Small intestine (tissue), 7 donors: ENCODE measurements around the gene STEAP1. TPM values are rescaled to one million over a fixed set of nuclear protein-coding genes. Genes with fewer than 3 reads are reported as not detected.

Experiments used
- DNase-seq, 2 donors: peaks; one replicate each; pipeline versions ENCODE4 v3.0.0 to v3.0.0-alpha.2; 2013
- FAIRE-seq: peaks from 2 replicates; lab custom pipeline; 2012; peaks lifted over from hg19 to GRCh38; lab: Jason Lieb, UNC
- H3K27ac ChIP-seq, 3 donors: one replicate each; pipeline ENCODE4 v1.5.1; 2013; ENCODE audit warnings: low read length in 2 of 3, mild to moderate bottlenecking in 2 of 3, control low read depth in 1 of 3, inconsistent platforms in 1 of 3, low read depth in 1 of 3, moderate library complexity in 1 of 3
- H3K27me3 ChIP-seq, 3 donors: one replicate each; pipeline ENCODE4 v1.6.1; 2013; ENCODE audit warnings: low read length in 3 of 3, inconsistent platforms in 1 of 3; ENCODE audit not compliant: control insufficient read depth in 3 of 3, insufficient read depth in 3 of 3
- H3K36me3 ChIP-seq, 3 donors: one replicate each; pipeline ENCODE4 v1.6.1; 2013; ENCODE audit warnings: low read length in 3 of 3, inconsistent platforms in 1 of 3, low read depth in 1 of 3, mild to moderate bottlenecking in 1 of 3, moderate library complexity in 1 of 3; ENCODE audit not compliant: control insufficient read depth in 3 of 3, insufficient read depth in 2 of 3
- H3K4me1 ChIP-seq, 3 donors: one replicate each; pipeline ENCODE4 v1.6.1; 2013; ENCODE audit warnings: low read length in 2 of 3, inconsistent platforms in 1 of 3, low read depth in 1 of 3, mild to moderate bottlenecking in 1 of 3, moderate library complexity in 1 of 3; ENCODE audit not compliant: control insufficient read depth in 3 of 3, insufficient read depth in 2 of 3
- H3K4me3 ChIP-seq, 3 donors: one replicate each; pipeline ENCODE4 v1.5.1; 2013; ENCODE audit warnings: low read length in 3 of 3, control low read depth in 1 of 3, inconsistent platforms in 1 of 3, low read depth in 1 of 3, mild to moderate bottlenecking in 1 of 3, moderate library complexity in 1 of 3
- H3K9me3 ChIP-seq, 2 donors: one replicate each; pipeline ENCODE4 v1.6.1; 2013; ENCODE audit warnings: low read depth in 1 of 2, low read length in 1 of 2; ENCODE audit not compliant: control insufficient read depth in 2 of 2, insufficient read depth in 1 of 2
- WGBS, 3 donors: extraction: QIAGEN DNeasy Blood & Tissue Kit; methylation state at CpG; one replicate each; pipeline ENCODE4 v1.1.7; 2013; 5-methylcytosine and 5-hydroxymethylcytosine counted together
- polyA plus RNA-seq, 4 donors: library from polyadenylated mRNA; stranded (reverse) in 3 of 4; unstranded in 1 of 4; fragments of 200-250 nt in 3 of 4; fragments of 120-200 nt in 1 of 4; gene quantifications; one replicate each; pipeline versions ENCODE4 v1.2.1 to v1.2.3, GENCODE V29; 2013
- donor health status: healthy with polysubstance abuse.
- donor health status: control.
- donor health status: control.
- donor health status: Bipolar disorder and iron deficiency.
- donor health status: healthy.

STEAP1 gene
- polyA plus RNA-seq, 4 donors = 0.67 to 25.4 (median 8.1) TPM

DNA sequence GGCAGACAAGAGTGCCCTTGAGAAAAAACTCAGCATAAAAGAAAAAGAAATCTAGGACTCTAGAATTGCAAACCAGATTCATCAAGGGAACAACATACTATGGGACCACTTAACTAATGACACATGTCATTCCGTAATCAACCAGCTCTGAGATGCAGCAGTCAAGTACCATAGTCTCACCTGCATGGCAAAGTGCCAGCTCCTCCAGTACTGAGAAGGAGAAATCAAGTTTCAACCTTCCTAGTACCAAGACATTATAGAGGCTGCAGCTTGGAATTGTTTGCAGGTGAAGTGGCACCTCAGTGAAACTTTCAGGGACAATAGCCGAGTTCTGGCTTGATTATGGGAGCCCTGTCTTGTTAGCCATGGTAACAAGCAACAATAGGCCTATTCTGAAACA, 11.5 kb downstream of the STEAP1 start:
- Histone ChIP-seq H3K27me3 (no peaks in the 10 kb centered on the region), H3K4me1 (no peaks in the 10 kb centered on the region), H3K27ac (no peak overlapping the region), H3K9me3 (no peaks in the 10 kb centered on the region), H3K36me3 (no peaks in the 10 kb centered on the region), H3K4me3 (no peak overlapping the region)
- WGBS, 3 donors = 62 to 67% (median 63%) methylated on average over 2 of the region's 2 CpGs
- DNase-seq = peak; percentile 42 to 61
- FAIRE-seq = no peak

DNA sequence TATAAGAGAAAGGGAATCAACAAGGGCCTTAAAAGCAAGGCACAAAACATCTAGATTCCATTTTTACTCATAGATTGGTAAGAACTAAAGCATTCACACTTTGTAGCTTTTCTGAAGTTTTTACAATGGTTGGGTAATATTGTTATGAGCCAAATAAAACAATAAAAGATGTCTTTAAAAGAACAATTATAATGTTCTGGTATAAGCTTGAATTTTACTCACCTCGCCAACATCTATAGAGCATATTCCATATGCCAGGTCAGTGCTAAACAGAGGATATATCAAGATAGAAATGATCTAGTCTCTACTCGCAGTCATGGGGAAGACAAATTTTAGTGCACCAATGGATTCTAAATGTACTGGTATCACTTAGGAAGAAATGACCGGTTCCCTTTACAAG, 11.9 kb downstream of the STEAP1 start:
- DNase-seq (no peak), FAIRE-seq (no peak)
- 63 to 86% (median 73%) methylated on average over 3 of the region's 3 CpGs for WGBS, 3 donors
- H3K36me3 ChIP-seq = no peaks in the 10 kb centered on the region
- H3K9me3 ChIP-seq = no peaks in the 10 kb centered on the region
- no peak overlapping the region for H3K27ac ChIP-seq
- no peaks in the 10 kb centered on the region for H3K4me1 ChIP-seq
- no peaks in the 10 kb centered on the region for H3K27me3 ChIP-seq
- H3K4me3 ChIP-seq = no peak overlapping the region

DNA sequence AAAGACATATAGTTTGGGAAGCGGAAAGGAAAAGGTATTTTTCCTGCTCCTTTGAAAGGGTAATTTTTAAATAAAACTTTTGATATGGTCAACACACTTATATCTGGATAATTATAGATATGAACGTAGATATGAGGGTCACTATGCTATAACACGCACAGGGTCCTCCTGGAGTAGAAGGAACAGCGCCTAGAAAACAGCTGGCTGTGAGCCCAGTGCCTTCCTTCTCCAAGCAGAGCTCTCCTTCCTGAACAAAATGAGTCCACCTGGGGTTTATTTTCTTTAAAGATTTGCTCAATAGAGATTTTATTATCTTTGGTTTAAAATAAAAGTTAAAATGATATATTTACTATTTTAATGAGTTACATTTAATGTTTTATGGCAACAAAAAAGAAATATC, 13.1 kb downstream of the STEAP1 start:
- Histone ChIP-seq H3K27ac (no peak overlapping the region), H3K27me3 (no peaks in the 10 kb centered on the region), H3K9me3 (no peaks in the 10 kb centered on the region), H3K4me1 (peaks cover 0 to under 1% (median 0%) of the 10 kb centered on the region in 3 donors), H3K36me3 (no peaks in the 10 kb centered on the region), H3K4me3 (no peak overlapping the region)
- DNase-seq = no peak
- no peak for FAIRE-seq
- 75 to 83% (median 78%) methylated on average over 4 of the region's 4 CpGs for WGBS, 3 donors

DNA sequence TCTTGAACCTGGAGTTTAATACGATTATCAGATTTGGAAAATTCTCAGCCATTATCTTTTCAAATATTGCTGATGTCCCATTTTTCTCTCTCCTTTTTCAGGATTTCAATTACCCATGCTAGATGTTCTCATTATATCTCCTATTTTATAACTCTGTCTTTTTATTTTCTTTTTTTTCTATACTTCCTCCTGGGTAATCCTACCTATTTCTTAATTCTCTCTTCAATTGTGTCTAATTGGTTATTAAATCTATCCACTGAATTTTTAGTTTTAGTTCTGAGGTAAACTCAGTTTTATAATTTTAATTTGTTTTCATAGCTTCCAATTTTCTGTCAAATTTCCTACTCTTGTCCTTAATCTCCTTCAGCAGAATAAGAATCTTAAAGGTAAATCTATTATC, 15.6 kb downstream of the STEAP1 start:
- Histone ChIP-seq H3K36me3 (no peaks in the 10 kb centered on the region), H3K9me3 (no peaks in the 10 kb centered on the region), H3K4me1 (peaks cover 0 to 4% (median 3%) of the 10 kb centered on the region in 3 donors), H3K27me3 (no peaks in the 10 kb centered on the region), H3K27ac (no peak overlapping the region), H3K4me3 (no peak overlapping the region)
- FAIRE-seq = no peak
- no peak for DNase-seq
- 86 to 100% (median 96%) methylated on average over 1 of the region's 1 CpG for WGBS, 3 donors

DNA sequence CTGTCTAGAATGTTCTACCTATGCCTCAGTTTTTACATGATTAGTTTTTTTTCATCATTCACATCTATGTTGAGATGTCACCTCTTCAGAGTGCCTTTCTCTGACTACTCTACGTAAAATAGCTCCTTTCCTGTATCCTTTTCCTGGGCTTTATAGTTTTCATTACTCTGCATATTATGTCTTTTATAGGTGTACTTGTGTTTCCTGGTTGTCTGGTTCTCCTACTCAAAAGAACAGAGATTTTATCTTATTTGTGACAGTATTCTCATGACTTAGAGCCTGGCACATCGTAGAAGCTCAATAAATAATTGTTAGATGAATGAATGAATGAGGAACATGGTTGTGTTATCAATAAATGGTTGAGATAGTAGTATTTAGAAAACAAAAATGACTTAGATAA, 17.9 kb downstream of the STEAP1 start:
- Histone ChIP-seq H3K27me3 (no peaks in the 10 kb centered on the region), H3K4me3 (no peak overlapping the region), H3K9me3 (peaks cover 0 to 14% of the 10 kb centered on the region in 2 donors), H3K4me1 (peaks cover 0 to 4% (median 3%) of the 10 kb centered on the region in 3 donors), H3K36me3 (no peaks in the 10 kb centered on the region), H3K27ac (no peak overlapping the region)
- 71 to 80% (median 74%) methylated on average over 2 of the region's 2 CpGs for WGBS, 3 donors
- DNase-seq (no peak), FAIRE-seq (no peak)

DNA sequence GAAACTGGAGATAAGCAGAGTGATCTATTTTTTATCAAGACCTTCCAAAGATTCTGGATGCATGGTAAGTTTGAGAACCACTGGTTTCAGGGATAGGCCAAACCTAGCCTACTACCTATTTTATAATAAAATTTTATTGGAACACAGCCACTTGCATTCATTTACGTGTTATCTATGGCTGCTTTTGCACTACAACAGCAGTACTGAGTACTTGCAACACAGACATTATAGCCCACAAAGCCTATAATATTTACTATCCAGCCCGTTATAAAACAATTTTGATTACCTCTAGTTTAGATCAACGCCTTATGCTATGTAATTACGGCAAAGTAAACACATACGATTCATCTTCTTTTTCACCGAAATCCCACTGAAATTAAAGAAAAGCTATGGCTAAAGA, 18.4 kb downstream of the STEAP1 start:
- Histone ChIP-seq H3K4me1 (peaks cover 0 to 4% (median 3%) of the 10 kb centered on the region in 3 donors), H3K9me3 (peaks cover 0 to 14% of the 10 kb centered on the region in 2 donors), H3K27ac (no peak overlapping the region), H3K27me3 (no peaks in the 10 kb centered on the region), H3K4me3 (no peak overlapping the region), H3K36me3 (no peaks in the 10 kb centered on the region)
- FAIRE-seq (no peak), DNase-seq (no peak)
- WGBS, 3 donors = 30 to 81% (median 61%) methylated on average over 6 of the region's 6 CpGs

DNA sequence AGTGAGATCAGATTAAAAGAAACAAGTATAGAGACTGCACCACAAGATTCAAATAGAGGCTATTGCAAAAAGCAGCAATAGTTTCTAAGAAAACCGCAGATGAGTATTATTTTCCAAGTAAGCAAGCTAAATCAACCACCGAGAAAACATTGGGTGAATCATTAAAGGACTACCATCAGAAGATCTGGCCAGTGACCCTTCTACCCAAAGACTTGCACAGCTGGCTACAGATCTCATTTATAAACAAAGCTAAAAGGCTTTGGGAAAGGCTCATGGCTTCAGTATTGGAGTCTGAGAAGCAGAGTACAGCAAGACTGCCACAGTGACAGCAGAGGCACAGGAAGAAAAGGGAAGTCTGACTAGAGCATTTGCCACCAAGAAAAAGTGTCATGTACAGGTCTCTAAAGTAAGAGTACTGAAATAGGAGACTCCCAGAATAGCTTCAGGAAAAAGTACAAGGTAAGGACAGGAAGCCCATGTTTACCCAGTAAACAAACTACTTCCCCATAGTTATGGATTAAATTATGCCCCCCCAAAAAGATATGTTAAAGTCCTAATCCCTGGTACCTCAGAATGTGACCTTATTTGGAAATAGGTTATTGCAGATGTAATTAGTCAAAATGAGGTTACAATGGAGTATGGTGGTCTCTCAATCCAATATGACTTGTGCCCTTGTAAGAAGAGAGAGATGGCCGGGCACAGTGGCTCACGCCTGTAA, 19.0 kb downstream of the STEAP1 start:
- DNase-seq (no peak), FAIRE-seq (no peak)
- Histone ChIP-seq H3K27me3 (no peaks in the 10 kb centered on the region), H3K9me3 (peaks cover 0 to 14% of the 10 kb centered on the region in 2 donors), H3K4me1 (peaks cover 0 to 4% (median 3%) of the 10 kb centered on the region in 3 donors), H3K36me3 (no peaks in the 10 kb centered on the region), H3K4me3 (no peak overlapping the region), H3K27ac (no peak overlapping the region)
- WGBS, 3 donors = 59 to 73% (median 73%) methylated on average over 4 of the region's 4 CpGs

DNA sequence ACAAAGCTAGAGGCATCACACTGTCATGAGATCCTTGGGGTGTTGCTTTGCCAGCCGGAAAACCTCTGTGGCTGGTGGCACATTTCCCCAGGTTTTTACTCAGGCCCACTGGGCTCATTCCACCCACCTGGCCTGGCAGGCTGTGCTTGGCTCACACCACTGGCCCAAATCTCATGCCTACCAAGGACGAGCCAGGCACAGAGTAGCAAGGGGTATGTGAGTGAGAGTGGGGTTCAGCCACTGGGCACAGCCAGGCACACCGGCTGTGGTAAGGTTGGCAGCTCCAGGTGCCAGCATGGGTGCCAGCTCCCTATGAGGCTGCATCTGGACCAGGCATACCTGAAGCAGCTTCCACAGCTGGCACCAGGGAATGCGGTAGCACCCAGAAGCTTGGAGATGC, 21.4 kb downstream of the STEAP1 start:
- H3K4me1 ChIP-seq = peaks cover 2 to 8% (median 3%) of the 10 kb centered on the region in 3 donors
- FAIRE-seq = no peak
- no peak overlapping the region for H3K27ac ChIP-seq
- no peak overlapping the region for H3K4me3 ChIP-seq
- WGBS, 3 donors = 71 to 95% (median 80%) methylated on average over 4 of the region's 4 CpGs
- no peaks in the 10 kb centered on the region for H3K36me3 ChIP-seq
- DNase-seq = no peak
- H3K9me3 ChIP-seq = peaks cover 0 to 14% of the 10 kb centered on the region in 2 donors
- H3K27me3 ChIP-seq = no peaks in the 10 kb centered on the region

DNA sequence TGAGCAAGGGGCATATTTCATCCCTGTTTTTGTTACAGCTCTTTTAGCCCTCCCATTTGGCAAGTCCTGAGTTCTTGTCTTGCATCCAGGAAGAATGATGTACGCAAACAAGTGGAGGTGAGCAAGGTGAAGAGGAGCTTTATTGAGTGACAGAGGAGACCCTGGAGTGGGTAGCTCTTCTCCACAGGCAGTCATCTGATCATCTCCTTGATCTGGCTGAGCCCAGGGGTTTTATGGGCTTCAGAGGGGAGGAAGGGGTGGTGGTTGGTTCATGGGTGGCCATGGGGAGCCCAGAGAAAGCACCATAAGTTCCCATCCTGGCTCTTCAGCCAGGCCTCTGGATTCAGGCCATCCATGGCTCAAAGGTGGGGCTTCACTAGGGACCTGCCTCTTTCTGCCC, 21.9 kb downstream of the STEAP1 start:
- WGBS, 3 donors = 93 to 95% (median 94%) methylated on average over 1 of the region's 1 CpG
- Histone ChIP-seq H3K36me3 (no peaks in the 10 kb centered on the region), H3K27ac (no peak overlapping the region), H3K4me1 (peaks cover 2 to 8% (median 3%) of the 10 kb centered on the region in 3 donors), H3K27me3 (no peaks in the 10 kb centered on the region), H3K9me3 (peaks cover 0 to 14% of the 10 kb centered on the region in 2 donors), H3K4me3 (no peak overlapping the region)
- FAIRE-seq = no peak
- no peak for DNase-seq
